KOPT-K1 (cell line): Measurements from ENCODE around the gene RBM39.

Experiments
- H3K27ac ChIP-seq: fragments of 200-600 bp; sonication (generic); 2 replicates; pipeline ENCODE4 v1.5.1; 2016; ENCODE audit warnings: antibody characterized with exemption, mild to moderate bottlenecking, low read depth, low read length; ENCODE audit not compliant: poor library complexity, severe bottlenecking
- H3K36me3 ChIP-seq: fragments of 200-600 bp; sonication (generic); 2 replicates; pipeline ENCODE4 v1.5.1; 2017; ENCODE audit warnings: antibody characterized with exemption, mild to moderate bottlenecking, low read length, moderate library complexity; ENCODE audit not compliant: insufficient read depth
- H3K9me3 ChIP-seq: fragments of 200-600 bp; sonication (generic); 2 replicates; pipeline ENCODE4 v1.5.1; 2017; ENCODE audit warnings: antibody characterized with exemption, low read length, mild to moderate bottlenecking; ENCODE audit not compliant: insufficient read depth, poor library complexity, severe bottlenecking

Gene RBM39

GRCh38 chr20:35663516-35664465 lies 78.3 kb downstream of the RBM39 start:
- Histone ChIP-seq H3K36me3 (peaks cover 5% of the 10 kb centered on the region), H3K9me3 (no peaks in the 10 kb centered on the region), H3K27ac (peak overlapping the region; percentile 93)

- Histone ChIP-seq H3K27ac (peak overlapping the region; percentile 93), H3K9me3 (no peaks in the 10 kb centered on the region), H3K36me3 (peaks cover 9% of the 10 kb centered on the region)
Observed at GRCh38 chr20:35662551-35662950, 79.5 kb downstream of the RBM39 start.

GRCh38 chr20:35661908-35662307 lies 80.2 kb downstream of the RBM39 start:
- Histone ChIP-seq H3K9me3 (no peaks in the 10 kb centered on the region), H3K27ac (no peak overlapping the region), H3K36me3 (peaks cover 15% of the 10 kb centered on the region)

- Histone ChIP-seq H3K9me3 (no peaks in the 10 kb centered on the region), H3K27ac (no peak overlapping the region), H3K36me3 (peaks cover 23% of the 10 kb centered on the region)
Observed at GRCh38 chr20:35661053-35661452, 81.0 kb downstream of the RBM39 start.

- Histone ChIP-seq H3K27ac (no peak overlapping the region), H3K9me3 (no peaks in the 10 kb centered on the region), H3K36me3 (peaks cover 30% of the 10 kb centered on the region)
Observed at GRCh38 chr20:35660122-35660937, 81.7 kb downstream of the RBM39 start.

GRCh38 chr20:35657271-35657670 lies 84.8 kb downstream of the RBM39 start:
- Histone ChIP-seq H3K36me3 (peaks cover 61% of the 10 kb centered on the region), H3K9me3 (no peaks in the 10 kb centered on the region), H3K27ac (no peak overlapping the region)

- no peak overlapping the region for H3K27ac ChIP-seq
- H3K9me3 ChIP-seq: no peaks in the 10 kb centered on the region
- peaks cover 89% of the 10 kb centered on the region for H3K36me3 ChIP-seq
Observed at GRCh38 chr20:35654415-35654814, 87.6 kb downstream of the RBM39 start.

- H3K9me3 ChIP-seq: no peaks in the 10 kb centered on the region
- H3K27ac ChIP-seq: no peak overlapping the region
- H3K36me3 ChIP-seq: peaks cover 94% of the 10 kb centered on the region
Observed at GRCh38 chr20:35653893-35654292, 88.2 kb downstream of the RBM39 start.
